ENCODE data around the gene HSPG2.

DNA sequence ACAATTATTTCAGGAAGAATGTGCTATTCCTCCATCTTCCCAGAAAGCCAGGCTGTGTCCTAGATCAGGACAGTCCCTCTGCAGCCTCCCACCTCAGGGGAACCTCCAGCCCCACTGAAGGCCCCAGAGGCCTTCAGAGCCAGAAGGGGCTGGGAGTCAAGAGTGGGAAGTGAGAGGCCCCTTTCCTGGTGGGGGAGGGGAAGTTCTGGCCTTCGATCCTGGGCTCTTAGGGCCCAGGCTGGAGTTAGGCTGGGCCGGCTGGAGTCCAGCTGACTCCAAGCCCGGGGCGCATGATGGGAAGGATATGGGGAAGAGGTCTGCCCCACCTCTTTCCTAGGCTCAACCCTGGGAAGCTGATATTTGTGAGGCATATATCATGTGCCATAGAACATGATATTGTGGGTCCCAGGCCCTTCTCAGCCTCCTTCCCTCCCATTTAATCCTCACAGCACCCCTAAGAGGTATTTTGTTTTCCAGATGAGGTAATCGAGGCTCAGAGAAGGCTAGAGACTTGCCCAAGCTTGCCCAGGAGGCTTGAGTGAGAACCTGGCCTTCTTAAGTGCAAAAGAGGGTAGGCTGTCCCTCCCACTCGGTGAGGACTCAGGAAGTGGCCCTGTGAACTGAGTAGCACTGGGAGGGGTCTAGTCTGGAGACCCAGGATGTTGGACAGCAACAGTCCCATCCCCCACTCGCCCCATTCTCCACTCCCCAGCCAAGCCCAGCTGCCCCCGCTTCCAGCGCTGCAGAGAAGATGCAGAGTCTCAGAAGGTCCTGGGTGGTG lies 18.6 kb upstream of the HSPG2 start:
- TF ChIP-seq EZH2 (IDR thresholded peaks at IDR 0.05; ENCODE audit: borderline replicate concordance, low read length) = no peak
- TF ChIP-seq, protein P1, sequence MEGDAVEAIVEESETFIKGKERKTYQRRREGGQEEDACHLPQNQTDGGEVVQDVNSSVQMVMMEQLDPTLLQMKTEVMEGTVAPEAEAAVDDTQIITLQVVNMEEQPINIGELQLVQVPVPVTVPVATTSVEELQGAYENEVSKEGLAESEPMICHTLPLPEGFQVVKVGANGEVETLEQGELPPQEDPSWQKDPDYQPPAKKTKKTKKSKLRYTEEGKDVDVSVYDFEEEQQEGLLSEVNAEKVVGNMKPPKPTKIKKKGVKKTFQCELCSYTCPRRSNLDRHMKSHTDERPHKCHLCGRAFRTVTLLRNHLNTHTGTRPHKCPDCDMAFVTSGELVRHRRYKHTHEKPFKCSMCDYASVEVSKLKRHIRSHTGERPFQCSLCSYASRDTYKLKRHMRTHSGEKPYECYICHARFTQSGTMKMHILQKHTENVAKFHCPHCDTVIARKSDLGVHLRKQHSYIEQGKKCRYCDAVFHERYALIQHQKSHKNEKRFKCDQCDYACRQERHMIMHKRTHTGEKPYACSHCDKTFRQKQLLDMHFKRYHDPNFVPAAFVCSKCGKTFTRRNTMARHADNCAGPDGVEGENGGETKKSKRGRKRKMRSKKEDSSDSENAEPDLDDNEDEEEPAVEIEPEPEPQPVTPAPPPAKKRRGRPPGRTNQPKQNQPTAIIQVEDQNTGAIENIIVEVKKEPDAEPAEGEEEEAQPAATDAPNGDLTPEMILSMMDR (IDR thresholded peaks at IDR 0.05; ENCODE audit: low read length) = no peak

Data from OCI-LY1 (cell line).